WTC11 (cell line): ENCODE measurements around the gene LUM. TPM values are rescaled to one million over a fixed set of nuclear protein-coding genes. Genes with fewer than 3 reads are reported as not detected.
A peak's percentile ranks its signal among the peaks of the same experiment; 100 is the strongest.

ENCODE experiments used
- ATAC-seq: fragments of 200-7000 bp; cut with Tn5 transposase; 2 replicates; pipeline ENCODE4 v1.10.0; 2021; ENCODE audit warnings: mild to moderate bottlenecking, moderate library complexity
- CTCF ChIA-PET: fragments of 300-600 bp; sonication (Branson Sonifier 250); formaldehyde crosslinking; loops from one replicate; lab custom pipeline; 2021; ENCODE audit warnings: antibody characterized with exemption; lab: Charles Lee
- POLR2A ChIA-PET: fragments of 350-600 bp; sonication (Branson Sonifier 250); formaldehyde crosslinking; loops from one replicate; lab custom pipeline; 2021; ENCODE audit warnings: antibody characterized with exemption; lab: Charles Lee
- DNase-seq: peaks from one replicate; pipeline ENCODE4 v3.0.0; 2021; ENCODE audit warnings: low spot score
- H3K27ac Mint-ChIP-seq: 2 replicates; pipeline ENCODE4 v1.8.0; 2021; ENCODE audit warnings: mixed read lengths
- H3K27me3 Mint-ChIP-seq: 2 replicates; pipeline ENCODE4 v1.8.0; 2021; ENCODE audit warnings: low read depth, mild to moderate bottlenecking, moderate library complexity, mixed read lengths
- H3K36me3 Mint-ChIP-seq: 2 replicates; pipeline ENCODE4 v1.8.0; 2021; ENCODE audit warnings: mixed read lengths
- H3K4me1 Mint-ChIP-seq: 2 replicates; pipeline ENCODE4 v1.8.0; 2022; ENCODE audit warnings: mixed read lengths
- H3K4me3 Mint-ChIP-seq: 2 replicates; pipeline ENCODE4 v1.8.0; 2021; ENCODE audit warnings: mild to moderate bottlenecking, moderate library complexity, mixed read lengths
- H3K9me3 Mint-ChIP-seq: 2 replicates; pipeline ENCODE4 v1.8.0; 2021; ENCODE audit warnings: mixed read lengths
- ATF1 ChIP-seq: sonication (generic); formaldehyde crosslinking; IDR thresholded peaks from 2 replicates; pipeline ENCODE4 v1.8.1; 2023; ENCODE audit warnings: mild to moderate bottlenecking, moderate library complexity, missing genetic modification reagents
- CDX4 ChIP-seq: fragments of 250-450 bp; sonication (Bioruptor Pico); IDR thresholded peaks from 2 replicates; pipeline ENCODE4 v1.9.0; 2021; ENCODE audit warnings: moderate library complexity, mild to moderate bottlenecking, inconsistent platforms, borderline replicate concordance
- FOXK1 ChIP-seq: sonication (generic); formaldehyde crosslinking; IDR thresholded peaks from 2 replicates; pipeline ENCODE4 v1.8.0; 2022; ENCODE audit warnings: mild to moderate bottlenecking, moderate library complexity, missing genetic modification reagents
- FOXP4 ChIP-seq: sonication (generic); formaldehyde crosslinking; IDR thresholded peaks from 2 replicates; pipeline ENCODE4 v1.8.0; 2022; ENCODE audit warnings: mild to moderate bottlenecking, missing genetic modification reagents
- HMGXB4 ChIP-seq: sonication (generic); formaldehyde crosslinking; IDR thresholded peaks from 2 replicates; pipeline ENCODE4 v1.8.1; 2023; ENCODE audit warnings: mild to moderate bottlenecking, moderate library complexity, missing genetic modification reagents
- JAZF1 ChIP-seq: fragments of 250-450 bp; sonication (Bioruptor Pico); IDR thresholded peaks from 2 replicates; pipeline ENCODE4 v1.9.0; 2021; ENCODE audit warnings: moderate library complexity, mild to moderate bottlenecking, inconsistent platforms
- JUN ChIP-seq: sonication (generic); formaldehyde crosslinking; IDR thresholded peaks from 2 replicates; pipeline ENCODE4 v1.8.0; 2023; ENCODE audit warnings: mild to moderate bottlenecking, missing genetic modification reagents
- NR2C2 ChIP-seq: sonication (generic); formaldehyde crosslinking; IDR thresholded peaks from 2 replicates; pipeline ENCODE4 v1.8.0; 2022; ENCODE audit warnings: mild to moderate bottlenecking, missing genetic modification reagents
- NR3C1 ChIP-seq: sonication (generic); formaldehyde crosslinking; conservative IDR thresholded peaks from 2 replicates; pipeline ENCODE4 v1.8.1; 2023; ENCODE audit warnings: low read depth, mild to moderate bottlenecking, missing genetic modification reagents
- SMAD4 ChIP-seq: sonication (generic); formaldehyde crosslinking; IDR thresholded peaks from 2 replicates; pipeline ENCODE4 v1.8.0; 2022; ENCODE audit warnings: mild to moderate bottlenecking, missing genetic modification reagents
- ZNF138 ChIP-seq: sonication (generic); formaldehyde crosslinking; conservative IDR thresholded peaks from 2 replicates; pipeline ENCODE4 v1.8.1; 2022; ENCODE audit warnings: mild to moderate bottlenecking, moderate library complexity, missing genetic modification reagents
- ZNF219 ChIP-seq: sonication (generic); formaldehyde crosslinking; IDR thresholded peaks from 2 replicates; pipeline ENCODE4 v1.8.0; 2023; ENCODE audit warnings: missing genetic modification reagents, mild to moderate bottlenecking, borderline replicate concordance
- ZNF232 ChIP-seq: sonication (generic); formaldehyde crosslinking; IDR thresholded peaks from 2 replicates; pipeline ENCODE4 v1.8.0; 2022; ENCODE audit warnings: mild to moderate bottlenecking, missing genetic modification reagents
- ZNF263 ChIP-seq: sonication (generic); formaldehyde crosslinking; IDR thresholded peaks from 2 replicates; pipeline ENCODE4 v1.8.1; 2022; ENCODE audit warnings: low read depth, mild to moderate bottlenecking, moderate library complexity, missing genetic modification reagents
- total RNA-seq: library from RNA; stranded (reverse); gene quantifications from 3 replicates; pipeline ENCODE4 v1.2.3, GENCODE V29; 2021
- TF ChIP-seq, protein P1 (sequence below): fragments of 250-450 bp; sonication (Bioruptor Pico); IDR thresholded peaks from 2 replicates; pipeline ENCODE4 v1.9.0; 2021; ENCODE audit warnings: mild to moderate bottlenecking
- TF ChIP-seq, protein P2 (sequence below): sonication (generic); formaldehyde crosslinking; IDR thresholded peaks from 2 replicates; pipeline ENCODE4 v1.8.0; 2022; ENCODE audit warnings: mild to moderate bottlenecking, missing genetic modification reagents
- TF ChIP-seq, protein P3 (sequence below): sonication (generic); formaldehyde crosslinking; IDR thresholded peaks from 2 replicates; pipeline ENCODE4 v1.8.0; 2022; ENCODE audit warnings: missing genetic modification reagents

LUM gene
- total RNA-seq, 1 experiment from 2014 or later = 0.28 TPM

GRCh38 chr12:91142221-91142631 is 30.9 kb upstream of the LUM start (continued):
- TF ChIP-seq JUN (CRISPR knock-in tag) = no peak
- TF ChIP-seq, protein P1, sequence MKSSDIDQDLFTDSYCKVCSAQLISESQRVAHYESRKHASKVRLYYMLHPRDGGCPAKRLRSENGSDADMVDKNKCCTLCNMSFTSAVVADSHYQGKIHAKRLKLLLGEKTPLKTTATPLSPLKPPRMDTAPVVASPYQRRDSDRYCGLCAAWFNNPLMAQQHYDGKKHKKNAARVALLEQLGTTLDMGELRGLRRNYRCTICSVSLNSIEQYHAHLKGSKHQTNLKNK (CRISPR knock-in tag) = no peak
- TF ChIP-seq, protein P2, sequence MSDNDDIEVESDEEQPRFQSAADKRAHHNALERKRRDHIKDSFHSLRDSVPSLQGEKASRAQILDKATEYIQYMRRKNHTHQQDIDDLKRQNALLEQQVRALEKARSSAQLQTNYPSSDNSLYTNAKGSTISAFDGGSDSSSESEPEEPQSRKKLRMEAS = no peak
- TF ChIP-seq, all 79 proteins: peak for 0

DNA sequence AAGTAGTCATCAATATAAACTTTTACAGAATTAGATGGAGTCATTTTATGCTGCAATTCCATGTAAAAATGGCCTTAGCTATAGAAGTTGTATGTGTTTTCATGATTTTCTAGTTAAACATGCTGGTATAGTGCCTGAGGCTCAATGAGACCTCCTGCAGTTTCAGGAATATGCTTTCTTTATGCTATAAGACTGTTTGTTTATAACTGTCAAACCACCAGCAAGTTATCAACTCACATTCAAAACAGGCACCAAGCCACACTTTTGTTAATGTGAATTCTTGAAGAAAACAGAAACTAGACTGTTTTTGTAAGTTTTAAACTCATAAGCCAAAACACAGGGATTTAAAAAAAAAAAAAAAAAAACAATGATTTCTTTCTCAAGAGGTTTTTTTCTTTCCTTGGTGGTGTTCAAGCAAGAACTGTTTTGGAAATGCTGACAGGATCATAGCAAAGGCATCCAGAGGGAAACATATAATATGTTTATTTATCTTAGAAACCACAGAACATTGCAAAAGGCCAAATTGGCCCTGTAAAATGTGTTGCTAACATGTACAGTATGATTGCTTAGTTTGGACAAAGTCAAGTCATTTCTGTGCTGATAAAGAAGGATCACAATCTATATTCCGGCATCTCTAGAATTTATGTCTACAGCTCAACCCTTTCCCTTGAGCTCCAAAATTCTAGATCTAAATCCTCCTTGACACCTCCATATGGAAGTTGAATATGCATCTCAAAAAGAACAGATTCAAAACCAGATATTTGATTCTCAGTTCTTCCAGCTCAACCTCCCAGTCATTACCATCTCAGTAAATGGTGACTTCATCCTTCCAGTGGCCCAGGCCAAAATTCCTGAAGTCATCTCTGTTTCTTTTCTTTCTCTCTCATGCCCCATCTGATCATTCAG is 29.0 kb upstream of the LUM start:
- CTCF ChIA-PET = no interaction called here
- POLR2A ChIA-PET = no interaction called here
- H3K27me3 Mint-ChIP-seq = no peaks in the 10 kb centered on the region
- H3K9me3 Mint-ChIP-seq = peaks cover 2% of the 10 kb centered on the region; the same call in 1 of the 2 replicates
- TF ChIP-seq ZNF219 (no peak), ZNF138 (no peak), FOXK1 (CRISPR knock-in tag) (no peak), NR3C1 (CRISPR knock-in tag) (no peak), ATF1 (no peak), ZNF232 (no peak), NR2C2 (CRISPR knock-in tag) (no peak), HMGXB4 (CRISPR knock-in tag) (no peak), FOXP4 (CRISPR knock-in tag) (no peak), ZNF263 (CRISPR knock-in tag) (no peak), SMAD4 (CRISPR knock-in tag) (no peak)
- TF ChIP-seq, protein P3, sequence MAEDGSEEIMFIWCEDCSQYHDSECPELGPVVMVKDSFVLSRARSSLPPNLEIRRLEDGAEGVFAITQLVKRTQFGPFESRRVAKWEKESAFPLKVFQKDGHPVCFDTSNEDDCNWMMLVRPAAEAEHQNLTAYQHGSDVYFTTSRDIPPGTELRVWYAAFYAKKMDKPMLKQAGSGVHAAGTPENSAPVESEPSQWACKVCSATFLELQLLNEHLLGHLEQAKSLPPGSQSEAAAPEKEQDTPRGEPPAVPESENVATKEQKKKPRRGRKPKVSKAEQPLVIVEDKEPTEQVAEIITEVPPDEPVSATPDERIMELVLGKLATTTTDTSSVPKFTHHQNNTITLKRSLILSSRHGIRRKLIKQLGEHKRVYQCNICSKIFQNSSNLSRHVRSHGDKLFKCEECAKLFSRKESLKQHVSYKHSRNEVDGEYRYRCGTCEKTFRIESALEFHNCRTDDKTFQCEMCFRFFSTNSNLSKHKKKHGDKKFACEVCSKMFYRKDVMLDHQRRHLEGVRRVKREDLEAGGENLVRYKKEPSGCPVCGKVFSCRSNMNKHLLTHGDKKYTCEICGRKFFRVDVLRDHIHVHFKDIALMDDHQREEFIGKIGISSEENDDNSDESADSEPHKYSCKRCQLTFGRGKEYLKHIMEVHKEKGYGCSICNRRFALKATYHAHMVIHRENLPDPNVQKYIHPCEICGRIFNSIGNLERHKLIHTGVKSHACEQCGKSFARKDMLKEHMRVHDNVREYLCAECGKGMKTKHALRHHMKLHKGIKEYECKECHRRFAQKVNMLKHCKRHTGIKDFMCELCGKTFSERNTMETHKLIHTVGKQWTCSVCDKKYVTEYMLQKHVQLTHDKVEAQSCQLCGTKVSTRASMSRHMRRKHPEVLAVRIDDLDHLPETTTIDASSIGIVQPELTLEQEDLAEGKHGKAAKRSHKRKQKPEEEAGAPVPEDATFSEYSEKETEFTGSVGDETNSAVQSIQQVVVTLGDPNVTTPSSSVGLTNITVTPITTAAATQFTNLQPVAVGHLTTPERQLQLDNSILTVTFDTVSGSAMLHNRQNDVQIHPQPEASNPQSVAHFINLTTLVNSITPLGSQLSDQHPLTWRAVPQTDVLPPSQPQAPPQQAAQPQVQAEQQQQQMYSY = no peak
- DNase-seq = no peak
- H3K4me1 Mint-ChIP-seq = peaks cover 9% of the 10 kb centered on the region; the same call in 1 of the 2 replicates
- ATAC-seq = no peak
- H3K4me3 Mint-ChIP-seq = no peak overlapping the region
- H3K27ac Mint-ChIP-seq = no peak overlapping the region
- H3K36me3 Mint-ChIP-seq = no peaks in the 10 kb centered on the region

GRCh38 chr12:91139286-91139685 is 28.0 kb upstream of the LUM start:
- ATAC-seq (no peak), DNase-seq (no peak)
- Mint-ChIP-seq H3K27ac (no peak overlapping the region), H3K9me3 (peaks cover 4% of the 10 kb centered on the region; the same call in 1 of the 2 replicates), H3K4me1 (peaks cover 9% of the 10 kb centered on the region; the same call in 1 of the 2 replicates), H3K27me3 (no peaks in the 10 kb centered on the region)
- POLR2A ChIA-PET = no interaction called here
- TF ChIP-seq JAZF1 (CRISPR knock-in tag) = no peak
- TF ChIP-seq CDX4 (CRISPR knock-in tag) = peak; percentile 64; the same call in 1 of the 2 replicates
- TF ChIP-seq, all 79 proteins: peak for 1
- H3K36me3 Mint-ChIP-seq = no peaks in the 10 kb centered on the region
- no peak overlapping the region for H3K4me3 Mint-ChIP-seq
- CTCF ChIA-PET = no interaction called here
